ENCODE measurements around the gene POR. TPM values are rescaled to one million over a fixed set of nuclear protein-coding genes. Genes with fewer than 3 reads are reported as not detected.

POR gene
- total RNA-seq, 4 donors from 2014 or later = 37.8 to 71.4 (median 63.6) TPM

DNA sequence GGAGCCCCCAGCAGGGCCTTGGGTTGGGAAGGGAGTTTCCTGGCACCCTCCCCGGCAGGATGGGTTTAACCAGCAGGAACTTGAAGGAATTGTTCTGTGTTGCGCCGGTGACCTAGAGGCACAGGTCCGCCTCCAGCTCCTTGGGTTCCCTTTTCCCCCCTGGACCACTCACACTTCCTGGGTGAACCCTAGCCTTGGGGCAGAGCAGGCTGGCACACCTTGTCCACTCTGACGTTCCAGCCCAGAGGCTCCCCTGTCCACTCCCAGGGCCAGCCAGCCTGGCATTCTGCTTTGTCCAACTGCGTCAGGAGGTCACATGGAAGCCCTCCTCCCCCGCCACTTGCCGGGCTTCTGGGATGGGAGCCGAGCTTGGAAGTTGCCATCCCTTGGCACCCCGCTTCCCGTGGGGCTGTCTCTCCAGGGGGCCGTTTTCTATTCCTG, 53.6 kb downstream of the POR start:
- no peak for DNase-seq (ENCODE audit: extremely low spot score)
- 76% methylated on average over 12 of the region's 12 CpGs for WGBS
- H3K4me3 ChIP-seq = no peak overlapping the region
- H3K9me3 ChIP-seq = no peaks in the 10 kb centered on the region
- peaks cover 7 to 14% (median 13%) of the 10 kb centered on the region in 4 donors for H3K36me3 ChIP-seq
- no peaks in the 10 kb centered on the region for H3K27me3 ChIP-seq
- TF ChIP-seq EP300 (IDR thresholded peaks at IDR 0.05) (no peak), POLR2AphosphoS5 (IDR thresholded peaks at IDR 0.05) (no peak), POLR2A (IDR thresholded peaks at IDR 0.05; ENCODE audit: low read depth) (no peak)
- TF ChIP-seq, protein P1, sequence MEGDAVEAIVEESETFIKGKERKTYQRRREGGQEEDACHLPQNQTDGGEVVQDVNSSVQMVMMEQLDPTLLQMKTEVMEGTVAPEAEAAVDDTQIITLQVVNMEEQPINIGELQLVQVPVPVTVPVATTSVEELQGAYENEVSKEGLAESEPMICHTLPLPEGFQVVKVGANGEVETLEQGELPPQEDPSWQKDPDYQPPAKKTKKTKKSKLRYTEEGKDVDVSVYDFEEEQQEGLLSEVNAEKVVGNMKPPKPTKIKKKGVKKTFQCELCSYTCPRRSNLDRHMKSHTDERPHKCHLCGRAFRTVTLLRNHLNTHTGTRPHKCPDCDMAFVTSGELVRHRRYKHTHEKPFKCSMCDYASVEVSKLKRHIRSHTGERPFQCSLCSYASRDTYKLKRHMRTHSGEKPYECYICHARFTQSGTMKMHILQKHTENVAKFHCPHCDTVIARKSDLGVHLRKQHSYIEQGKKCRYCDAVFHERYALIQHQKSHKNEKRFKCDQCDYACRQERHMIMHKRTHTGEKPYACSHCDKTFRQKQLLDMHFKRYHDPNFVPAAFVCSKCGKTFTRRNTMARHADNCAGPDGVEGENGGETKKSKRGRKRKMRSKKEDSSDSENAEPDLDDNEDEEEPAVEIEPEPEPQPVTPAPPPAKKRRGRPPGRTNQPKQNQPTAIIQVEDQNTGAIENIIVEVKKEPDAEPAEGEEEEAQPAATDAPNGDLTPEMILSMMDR (IDR thresholded peaks at IDR 0.05) = no peak
- intact Hi-C loops (cut with DNase I) = loop anchor here (5.0 kb wide), 1 partner anchor 51 kb away; the partner anchor contains the start of gene POR
- peaks cover 64 to 72% (median 71%) of the 10 kb centered on the region in 4 donors for H3K4me1 ChIP-seq
- H3K27ac ChIP-seq (replicated peaks in 1 of 4) = peak overlapping the region; percentile 83 to 93 (median 85)

DNA sequence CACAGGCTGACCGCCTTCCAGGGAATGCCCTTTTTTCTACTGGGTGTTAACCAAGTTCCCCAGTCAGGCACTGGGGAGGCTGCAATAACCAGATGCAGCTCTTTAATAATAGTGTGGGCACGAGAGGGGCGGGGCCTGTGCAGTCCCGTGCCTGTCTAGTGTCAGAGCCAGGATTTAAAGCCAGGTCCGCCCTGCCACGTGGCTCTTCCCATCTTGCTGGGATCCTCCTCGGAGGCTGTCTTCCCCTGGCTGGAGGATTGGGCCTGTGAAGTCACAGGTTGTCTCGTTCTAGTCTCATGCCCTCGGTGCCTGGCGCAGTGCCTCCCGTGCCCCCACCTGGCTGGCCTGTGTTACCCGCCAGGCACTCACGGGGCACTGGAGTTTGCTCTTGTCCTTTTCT, 54.2 kb downstream of the POR start:
- no peak overlapping the region for H3K4me3 ChIP-seq
- H3K4me1 ChIP-seq = peaks cover 64 to 68% (median 68%) of the 10 kb centered on the region in 4 donors
- no peaks in the 10 kb centered on the region for H3K27me3 ChIP-seq
- peaks cover 7 to 20% (median 19%) of the 10 kb centered on the region in 4 donors for H3K36me3 ChIP-seq
- TF ChIP-seq POLR2A (IDR thresholded peaks at IDR 0.05; ENCODE audit: low read depth) (no peak), POLR2AphosphoS5 (IDR thresholded peaks at IDR 0.05) (peak; percentile 23 to 61), EP300 (IDR thresholded peaks at IDR 0.05) (no peak)
- TF ChIP-seq, protein P1 (IDR thresholded peaks at IDR 0.05) = no peak
- intact Hi-C loops (cut with DNase I) = loop anchor here (5.0 kb wide), 1 partner anchor 52 kb away; the partner anchor contains the start of gene POR
- H3K9me3 ChIP-seq = no peaks in the 10 kb centered on the region
- no peak for DNase-seq (ENCODE audit: extremely low spot score)
- WGBS = 84% methylated on average over 9 of the region's 13 CpGs
- H3K27ac ChIP-seq (replicated peaks in 1 of 4) = peak overlapping the region; percentile 83 to 93 (median 85)

DNA sequence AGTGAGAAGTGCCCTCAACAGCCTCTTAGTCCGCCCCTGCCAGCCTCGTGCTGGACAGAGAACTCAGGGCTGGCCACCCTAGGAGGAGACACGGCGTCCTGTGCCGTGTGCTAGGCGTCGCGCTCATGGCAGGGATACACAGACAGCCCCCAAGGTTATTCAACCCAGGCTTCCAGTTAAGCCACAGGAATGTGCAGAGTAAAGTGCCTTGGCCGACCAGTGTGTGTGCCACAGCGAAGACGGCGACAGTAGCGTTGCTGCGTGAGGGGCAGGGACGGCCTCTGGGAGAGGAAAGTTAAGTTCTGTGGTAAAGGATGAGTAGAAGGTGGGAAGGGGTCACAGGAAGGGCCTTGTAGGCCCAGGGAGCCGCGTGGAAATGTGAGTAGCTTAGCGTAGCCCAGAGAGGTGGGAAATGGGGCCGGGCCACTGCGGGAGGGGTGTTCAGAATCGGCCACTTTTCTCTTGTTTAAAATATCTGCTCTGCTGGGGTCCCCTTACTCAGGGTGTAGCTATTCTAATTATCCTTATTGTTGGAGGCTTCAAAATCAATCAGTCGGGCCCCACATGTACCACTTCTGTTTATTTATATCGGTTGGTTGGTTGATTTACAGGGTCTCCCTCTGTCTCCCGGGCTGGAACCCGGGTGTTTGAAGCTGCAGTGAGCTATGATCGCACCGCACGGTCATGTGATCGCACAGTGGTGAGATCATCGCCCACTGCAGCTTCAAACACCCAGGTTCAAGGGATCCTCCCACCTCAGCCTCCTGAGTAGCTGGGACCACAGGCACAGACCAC, 54.9 kb downstream of the POR start:
- DNase-seq (ENCODE audit: extremely low spot score) = no peak
- peak overlapping the region; percentile 83 to 93 (median 85) for H3K27ac ChIP-seq (replicated peaks in 1 of 4)
- no peaks in the 10 kb centered on the region for H3K27me3 ChIP-seq
- 91% methylated on average over 30 of the region's 30 CpGs for WGBS
- intact Hi-C loops (cut with DNase I) = loop anchor here (5.0 kb wide), 1 partner anchor 53 kb away; the partner anchor contains the start of gene POR
- TF ChIP-seq POLR2A (IDR thresholded peaks at IDR 0.05; ENCODE audit: low read depth) (no peak), POLR2AphosphoS5 (IDR thresholded peaks at IDR 0.05) (no peak), EP300 (IDR thresholded peaks at IDR 0.05) (no peak)
- TF ChIP-seq, protein P1 (IDR thresholded peaks at IDR 0.05) = no peak
- no peaks in the 10 kb centered on the region for H3K9me3 ChIP-seq
- H3K36me3 ChIP-seq = peaks cover 7 to 21% (median 19%) of the 10 kb centered on the region in 4 donors
- H3K4me3 ChIP-seq = no peak overlapping the region
- peaks cover 64 to 67% (median 66%) of the 10 kb centered on the region in 4 donors for H3K4me1 ChIP-seq

DNA sequence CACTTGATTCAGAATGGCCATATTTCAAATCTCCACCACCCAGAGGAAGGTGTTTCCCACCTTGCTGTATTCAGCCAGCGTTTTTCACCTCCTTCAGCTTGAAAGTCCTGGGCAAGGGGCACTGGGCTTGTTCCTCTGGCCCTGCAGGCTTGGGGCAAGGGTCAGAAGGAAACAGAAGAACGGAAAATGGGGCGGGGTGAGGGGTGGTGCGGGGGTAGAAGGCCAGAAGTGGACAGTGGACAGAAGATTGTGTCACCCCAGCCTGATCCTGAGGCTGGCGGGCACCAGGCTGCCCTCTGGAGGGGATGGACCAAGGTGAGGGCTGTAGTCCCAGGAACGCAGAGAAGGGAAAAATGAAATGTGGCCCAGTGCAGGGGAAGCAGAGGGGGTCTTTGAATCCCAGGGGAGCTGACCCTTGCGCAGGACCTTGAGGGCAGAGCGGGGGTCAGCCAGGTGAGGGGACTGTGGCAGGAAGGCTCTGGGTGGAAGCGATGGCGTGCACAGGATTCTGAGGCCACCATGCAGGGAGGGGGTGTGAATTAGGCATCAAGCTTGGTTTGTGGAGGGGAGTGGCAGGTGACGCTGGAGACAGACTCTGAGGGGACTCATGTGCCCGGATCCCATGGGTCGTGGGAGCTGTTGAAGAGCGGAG, 56.5 kb downstream of the POR start:
- Histone ChIP-seq H3K4me1 (peaks cover 48 to 56% (median 51%) of the 10 kb centered on the region in 4 donors), H3K4me3 (no peak overlapping the region), H3K27me3 (no peaks in the 10 kb centered on the region), H3K27ac (replicated peaks in 1 of 4) (peak overlapping the region; percentile 45 to 62 (median 51)), H3K36me3 (peaks cover 7 to 21% (median 19%) of the 10 kb centered on the region in 4 donors), H3K9me3 (no peaks in the 10 kb centered on the region)
- DNase-seq (ENCODE audit: extremely low spot score) = no peak
- intact Hi-C loops (cut with DNase I) = no loop called here
- WGBS = 79% methylated on average over 14 of the region's 14 CpGs
- TF ChIP-seq, protein P1 (IDR thresholded peaks at IDR 0.05) = no peak
- TF ChIP-seq POLR2A (IDR thresholded peaks at IDR 0.05; ENCODE audit: low read depth) = no peak
- no peak for TF ChIP-seq EP300 (IDR thresholded peaks at IDR 0.05)
- TF ChIP-seq POLR2AphosphoS5 (IDR thresholded peaks at IDR 0.05) = no peak

Data from esophagus muscularis mucosa (tissue), 4 donors.